DND-41 (cell line): ENCODE data around the gene ELOVL6.

Experiments used
- ATAC-seq: fragments of 200-7000 bp; cut with Tn5 transposase; 3 replicates; pipeline ENCODE4 v1.9.1; 2021; ENCODE audit warnings: low read depth; ENCODE audit not compliant: insufficient read depth
- DNase-seq: peaks from one replicate; pipeline ENCODE4 v3.0.0-alpha.2; 2020
- H2AFZ ChIP-seq: 2 replicates; pipeline ENCODE4 v1.6.0; 2012; ENCODE audit warnings: low read depth, low read length
- H3K27ac ChIP-seq: 2 replicates; pipeline ENCODE4 v1.5.1; 2012; ENCODE audit warnings: low read length, inconsistent platforms
- H3K27me3 ChIP-seq: fragments of 200-600 bp; sonication (generic); 2 replicates; pipeline ENCODE4 v1.6.0; 2012; ENCODE audit warnings: low read length, mild to moderate bottlenecking, inconsistent platforms; ENCODE audit not compliant: insufficient read depth, poor library complexity
- H3K36me3 ChIP-seq: 2 replicates; pipeline ENCODE4 v1.5.1; 2012; ENCODE audit warnings: low read length, inconsistent platforms; ENCODE audit not compliant: insufficient read depth
- H3K4me1 ChIP-seq: 2 replicates; pipeline ENCODE4 v1.5.1; 2012; ENCODE audit warnings: mild to moderate bottlenecking, low read length; ENCODE audit not compliant: insufficient read depth
- H3K4me2 ChIP-seq: 2 replicates; pipeline ENCODE4 v1.6.0; 2012; ENCODE audit warnings: mild to moderate bottlenecking, moderate library complexity, low read length, inconsistent platforms; ENCODE audit not compliant: insufficient read depth
- H3K4me3 ChIP-seq, 2 experiments: fragments of 200-600 bp in 1 of 2; shearing (Covaris generic) in 1 of 2; 2 replicates each; pipeline ENCODE4 v1.5.1; 2012 to 2016; ENCODE audit warnings: inconsistent platforms in 2 of 2, low read length in 2 of 2, mild to moderate bottlenecking in 2 of 2, low read depth in 1 of 2, moderate library complexity in 1 of 2
- H3K79me2 ChIP-seq: 2 replicates; pipeline ENCODE4 v1.6.0; 2012; ENCODE audit warnings: low read length, inconsistent platforms; ENCODE audit not compliant: insufficient read depth
- H3K9ac ChIP-seq: 2 replicates; pipeline ENCODE4 v1.6.0; 2012; ENCODE audit warnings: low read depth, mild to moderate bottlenecking, inconsistent platforms, low read length, moderate library complexity
- H3K9me3 ChIP-seq: 2 replicates; pipeline ENCODE4 v1.5.1; 2012; ENCODE audit warnings: low read length, moderate library complexity, mild to moderate bottlenecking, inconsistent platforms; ENCODE audit not compliant: insufficient read depth, severe bottlenecking
- H4K20me1 ChIP-seq: 2 replicates; pipeline ENCODE4 v1.6.0; 2012; ENCODE audit warnings: low read length; ENCODE audit not compliant: insufficient read depth
- CTCF ChIP-seq: IDR thresholded peaks from 2 replicates; pipeline ENCODE4 v1.5.1; 2012; ENCODE audit warnings: borderline replicate concordance, low read length, moderate library complexity, mild to moderate bottlenecking; ENCODE audit not compliant: poor library complexity, severe bottlenecking; ENCODE audit errors: extremely low read depth
- EZH2 ChIP-seq: IDR thresholded peaks from 3 replicates; pipeline ENCODE4 v1.6.1; 2012; ENCODE audit warnings: borderline replicate concordance, low read depth, mild to moderate bottlenecking, moderate library complexity, low read length, inconsistent platforms; ENCODE audit not compliant: severe bottlenecking

ELOVL6 gene

GRCh38 chr4:110183643-110184042 lies 14.8 kb downstream of the ELOVL6 start:
- no peak overlapping the region for H3K4me3 ChIP-seq
- no peaks in the 10 kb centered on the region for H4K20me1 ChIP-seq
- H3K27me3 ChIP-seq: no peaks in the 10 kb centered on the region
- H3K27ac ChIP-seq: no peak overlapping the region
- H3K9me3 ChIP-seq: no peaks in the 10 kb centered on the region
- H3K79me2 ChIP-seq: peaks cover 66% of the 10 kb centered on the region
- no peak overlapping the region for H3K4me2 ChIP-seq
- ATAC-seq (no peak), DNase-seq (no peak)
- H3K4me1 ChIP-seq: no peaks in the 10 kb centered on the region
- TF ChIP-seq EZH2: no peak
- H3K9ac ChIP-seq: no peak overlapping the region
- H3K36me3 ChIP-seq: peaks cover 47% of the 10 kb centered on the region
- no peak overlapping the region for H2AFZ ChIP-seq

- peaks cover 52% of the 10 kb centered on the region for H3K36me3 ChIP-seq
- H3K9ac ChIP-seq: no peak overlapping the region
- no peak overlapping the region for H3K4me3 ChIP-seq
- no peaks in the 10 kb centered on the region for H3K4me1 ChIP-seq
- H3K27ac ChIP-seq: no peak overlapping the region
- H3K79me2 ChIP-seq: peaks cover 69% of the 10 kb centered on the region
- no peak overlapping the region for H2AFZ ChIP-seq
- H4K20me1 ChIP-seq: no peaks in the 10 kb centered on the region
- H3K9me3 ChIP-seq: no peaks in the 10 kb centered on the region
- ATAC-seq (no peak), DNase-seq (no peak)
- no peaks in the 10 kb centered on the region for H3K27me3 ChIP-seq
- TF ChIP-seq CTCF: no peak
- TF ChIP-seq EZH2: no peak
- no peak overlapping the region for H3K4me2 ChIP-seq
Measured at GRCh38 chr4:110183058-110183457, 15.4 kb downstream of the ELOVL6 start.

GRCh38 chr4:110181890-110182289 lies 16.5 kb downstream of the ELOVL6 start:
- no peak for ATAC-seq
- H3K27me3 ChIP-seq: no peaks in the 10 kb centered on the region
- peaks cover 66% of the 10 kb centered on the region for H3K79me2 ChIP-seq
- H2AFZ ChIP-seq: no peak overlapping the region
- H3K4me3 ChIP-seq: no peak overlapping the region
- H3K4me2 ChIP-seq: no peak overlapping the region
- TF ChIP-seq EZH2 (no peak), CTCF (no peak)
- no peak overlapping the region for H3K9ac ChIP-seq
- H3K27ac ChIP-seq: no peak overlapping the region
- DNase-seq: no peak
- H3K36me3 ChIP-seq: peaks cover 52% of the 10 kb centered on the region
- no peaks in the 10 kb centered on the region for H3K9me3 ChIP-seq
- H3K4me1 ChIP-seq: no peaks in the 10 kb centered on the region
- H4K20me1 ChIP-seq: no peaks in the 10 kb centered on the region

- H3K36me3 ChIP-seq: peaks cover 45% of the 10 kb centered on the region
Measured at GRCh38 chr4:110175634-110176033, 22.8 kb downstream of the ELOVL6 start.

More at GRCh38 chr4:110175634-110176033, 22.8 kb downstream of the ELOVL6 start:
- ATAC-seq (no peak), DNase-seq (no peak)
- H3K9ac ChIP-seq: no peak overlapping the region
- H3K27ac ChIP-seq: no peak overlapping the region
- no peak overlapping the region for H3K4me3 ChIP-seq
- no peak overlapping the region for H2AFZ ChIP-seq
- no peaks in the 10 kb centered on the region for H3K27me3 ChIP-seq
- no peaks in the 10 kb centered on the region for H4K20me1 ChIP-seq
- H3K79me2 ChIP-seq: peaks cover 30% of the 10 kb centered on the region; the same call in 1 of the 2 replicates
- H3K4me2 ChIP-seq: no peak overlapping the region
- no peaks in the 10 kb centered on the region for H3K9me3 ChIP-seq
- TF ChIP-seq EZH2: no peak
- TF ChIP-seq CTCF: no peak
- H3K4me1 ChIP-seq: no peaks in the 10 kb centered on the region
